Femur (tissue), 1 donor: Measurements from ENCODE around the gene GPHB5.
"Not testable (repeated sequence)": the region's sequence is repeated elsewhere in the genome, so short reads cannot be mapped to it uniquely, and the experiment has no call there.

Experiments used
- DNase-seq: peaks from one replicate; pipeline ENCODE4 v3.0.0-alpha.2; 2017

Gene GPHB5

DNA sequence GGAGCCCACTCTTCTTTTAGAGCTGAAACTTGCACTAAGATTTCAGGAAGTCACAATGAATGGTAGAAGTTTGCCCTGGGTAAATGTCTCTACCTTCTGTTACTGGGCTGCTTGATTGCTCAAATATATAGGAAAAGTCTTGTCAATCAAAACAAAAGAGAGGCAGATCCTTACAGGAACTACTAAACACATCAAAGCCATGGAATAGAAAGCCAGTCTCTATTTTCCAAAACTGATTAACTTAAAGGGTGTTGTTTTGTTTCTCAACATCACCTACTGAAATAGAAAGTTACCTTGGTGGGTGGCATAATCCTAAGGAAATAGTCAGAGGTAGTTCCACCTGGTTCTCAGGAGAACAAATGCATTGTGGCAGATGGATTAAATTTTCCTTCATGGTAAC, at the start of gene GPHB5:
GPHB5 (minus strand) TSS at position 101 of the 400 bp plus-strand sequence. CDS start 1,086 bp downstream, outside the sequence.
- DNase-seq = no peak

GRCh38 chr14:63367742-63368364, 49.1 kb upstream of the GPHB5 start:
- DNase-seq = no peak

- no peak for DNase-seq
Measured at GRCh38 chr14:63362389-63362819, 43.7 kb upstream of the GPHB5 start.

- no peak for DNase-seq
Measured at GRCh38 chr14:63361790-63362189, 43.1 kb upstream of the GPHB5 start.

- DNase-seq = no peak
Measured at GRCh38 chr14:63357841-63358240, 39.1 kb upstream of the GPHB5 start.

- DNase-seq = no peak
Measured at GRCh38 chr14:63345826-63346225, 27.1 kb upstream of the GPHB5 start.

GRCh38 chr14:63344336-63344735, 25.6 kb upstream of the GPHB5 start:
- no peak for DNase-seq

DNA sequence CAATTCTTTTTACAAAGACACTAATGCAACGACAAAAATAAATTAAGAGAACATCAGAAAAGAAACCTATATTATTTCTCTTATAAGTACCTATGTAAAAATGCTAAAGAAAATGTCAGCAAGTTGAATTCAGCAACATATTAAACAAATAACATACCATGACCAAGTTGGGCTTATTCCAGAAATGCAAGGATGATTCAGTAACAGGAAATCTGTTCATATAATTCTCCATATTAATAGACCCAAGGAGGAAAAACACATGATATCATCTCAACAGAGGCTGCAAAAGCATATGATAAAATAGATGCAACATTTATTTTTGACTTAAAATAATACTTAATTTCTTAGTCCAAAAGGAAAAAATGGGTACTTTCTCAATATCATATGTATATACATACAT, 25.1 kb upstream of the GPHB5 start:
- no peak for DNase-seq

DNA sequence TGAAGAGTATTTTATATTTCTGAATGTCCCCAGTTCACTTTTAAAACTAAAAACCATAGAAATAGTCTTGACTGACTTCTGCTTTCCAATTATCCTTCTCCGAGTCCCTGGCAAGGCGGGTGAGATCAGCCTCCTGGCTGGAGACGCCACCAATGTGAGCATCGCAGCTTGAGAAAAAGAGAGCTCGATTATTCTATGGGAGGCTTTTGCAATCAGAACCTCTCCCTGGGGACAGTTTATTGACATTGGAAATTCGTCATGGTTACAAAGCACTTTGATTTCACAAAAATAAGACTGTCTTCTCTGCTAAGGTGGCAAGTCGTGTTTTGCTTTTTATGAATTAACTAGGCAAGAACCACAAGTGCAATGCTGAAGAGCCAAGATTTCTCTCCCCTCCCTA, 23.6 kb upstream of the GPHB5 start:
- DNase-seq = no peak

DNA sequence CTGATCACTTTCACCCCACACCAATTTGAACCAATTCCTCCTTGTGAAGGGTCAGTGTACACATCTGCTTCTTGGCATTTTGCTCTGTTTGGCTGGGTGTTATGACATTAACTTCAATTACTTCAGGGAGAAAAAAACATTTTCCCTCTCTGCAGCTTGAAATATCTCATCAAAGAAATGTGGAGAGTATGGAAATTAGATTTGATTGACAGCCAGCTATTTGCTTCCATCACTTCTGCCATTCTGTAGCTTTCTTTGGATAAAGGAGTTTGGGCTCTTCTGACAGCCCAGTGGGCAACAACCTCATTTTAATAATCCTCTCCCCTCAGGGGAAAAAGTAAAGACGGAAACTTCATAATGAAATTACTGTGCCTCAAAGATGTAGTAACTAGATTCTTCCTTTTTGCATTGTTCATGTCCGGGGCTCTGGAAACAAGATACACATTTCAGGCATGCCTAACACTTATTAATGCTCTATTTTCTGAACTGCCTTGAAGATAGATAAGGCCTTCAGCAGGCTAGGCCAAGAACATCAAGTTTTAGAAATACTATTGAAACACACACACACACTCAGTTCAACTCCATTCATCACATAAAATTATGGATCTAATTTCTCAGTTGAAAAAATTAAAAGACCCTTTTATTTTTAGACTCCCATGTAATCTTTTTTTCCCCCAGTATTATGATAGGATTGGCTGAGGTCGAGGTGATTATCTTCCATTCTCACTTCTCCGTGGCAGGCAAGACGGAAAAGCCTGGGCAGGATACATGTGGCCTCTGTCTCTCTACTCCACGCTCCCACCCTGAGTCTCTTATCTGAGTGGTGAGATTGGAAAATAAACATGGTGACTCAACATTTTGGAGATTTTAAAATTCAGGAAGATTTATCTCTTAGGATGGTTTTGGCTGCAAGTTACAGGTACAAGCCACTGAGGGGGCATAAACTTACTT, 10.3 kb upstream of the GPHB5 start:
- DNase-seq = no peak

GRCh38 chr14:63326840-63327239, 8.1 kb upstream of the GPHB5 start:
- no peak for DNase-seq

- DNase-seq = peak; percentile 42
Measured at GRCh38 chr14:63322897-63323573, 4.3 kb upstream of the GPHB5 start.

GRCh38 chr14:63322472-63322871, 3.7 kb upstream of the GPHB5 start:
- no peak for DNase-seq

DNA sequence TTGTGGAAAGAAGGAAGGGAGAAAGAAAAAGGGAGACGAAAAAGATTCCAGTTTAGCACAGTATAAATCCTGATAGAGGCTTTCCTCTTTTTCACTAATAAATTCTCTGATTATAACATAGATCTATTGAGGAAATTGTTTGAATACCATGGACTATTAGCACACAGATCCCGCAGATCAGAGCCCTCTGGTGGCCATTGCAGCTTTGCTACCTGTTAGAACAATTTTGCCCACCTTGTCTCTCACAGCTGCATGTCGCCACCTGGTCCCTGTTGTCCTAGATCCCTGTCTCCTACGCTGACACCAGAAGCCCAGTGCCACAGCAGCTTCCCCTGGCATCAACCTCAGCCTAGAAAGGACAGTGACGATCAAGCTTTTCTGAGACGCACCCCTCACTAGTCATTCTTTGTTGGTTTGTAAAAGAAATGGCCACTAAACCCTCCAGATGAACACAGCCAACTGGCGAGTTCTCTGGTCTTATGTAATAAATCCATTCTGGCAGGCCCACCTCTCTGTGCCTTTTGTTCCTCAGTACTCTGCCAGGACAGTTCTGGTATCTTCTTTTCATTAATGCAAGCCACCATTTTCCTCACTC, 9.9 kb downstream of the GPHB5 start:
- DNase-seq = no peak

DNA sequence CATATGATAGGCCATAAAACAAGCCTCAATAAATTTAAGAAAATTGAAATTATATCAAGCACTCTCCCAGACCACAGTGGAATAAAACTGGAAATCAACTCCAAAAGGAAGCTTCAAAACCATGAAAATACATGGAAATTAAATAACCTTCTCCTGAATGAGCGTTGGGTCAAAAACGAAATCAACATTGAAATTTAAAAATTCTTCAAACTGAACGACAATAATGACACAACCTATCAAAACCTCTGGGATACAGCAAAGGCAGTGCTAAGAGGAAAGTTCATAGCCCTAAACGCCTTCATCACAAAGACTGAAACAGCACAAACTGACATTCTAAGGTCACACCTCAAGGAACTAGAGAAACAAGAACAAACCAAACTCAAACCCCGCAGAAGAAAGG, 14.3 kb downstream of the GPHB5 start:
- not testable (repeated sequence) for DNase-seq

DNA sequence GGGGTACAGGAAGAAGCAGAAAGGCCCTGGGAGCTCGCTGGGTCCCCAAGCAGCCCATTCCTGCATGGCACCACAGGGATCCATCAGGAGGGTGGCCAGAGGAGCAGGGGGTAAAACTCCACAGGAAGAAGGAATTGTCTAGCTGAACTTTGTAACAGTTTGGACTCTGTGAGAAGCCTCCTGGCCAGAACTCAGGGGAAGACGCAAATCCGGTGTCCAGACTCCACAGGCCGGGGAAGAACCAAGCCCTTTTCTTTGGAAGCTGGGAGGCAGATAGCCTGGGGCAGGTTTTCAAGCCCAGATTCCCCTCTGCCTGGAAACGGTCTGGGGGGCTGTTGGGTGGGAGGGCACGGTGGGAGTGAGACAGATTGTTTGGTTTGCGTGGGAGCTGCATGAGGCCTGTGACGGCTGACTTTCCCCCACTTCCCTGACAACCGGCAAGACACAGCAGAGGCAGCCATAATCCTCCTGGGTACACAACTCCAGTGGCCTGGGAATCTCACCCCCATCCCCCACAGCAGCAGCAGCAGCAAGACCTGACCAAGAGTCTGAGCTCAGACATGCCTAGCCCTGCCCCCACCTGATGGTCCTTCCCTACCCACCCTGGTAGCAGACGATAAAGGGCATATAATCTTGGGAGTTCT, 16.7 kb downstream of the GPHB5 start:
- no peak for DNase-seq

DNA sequence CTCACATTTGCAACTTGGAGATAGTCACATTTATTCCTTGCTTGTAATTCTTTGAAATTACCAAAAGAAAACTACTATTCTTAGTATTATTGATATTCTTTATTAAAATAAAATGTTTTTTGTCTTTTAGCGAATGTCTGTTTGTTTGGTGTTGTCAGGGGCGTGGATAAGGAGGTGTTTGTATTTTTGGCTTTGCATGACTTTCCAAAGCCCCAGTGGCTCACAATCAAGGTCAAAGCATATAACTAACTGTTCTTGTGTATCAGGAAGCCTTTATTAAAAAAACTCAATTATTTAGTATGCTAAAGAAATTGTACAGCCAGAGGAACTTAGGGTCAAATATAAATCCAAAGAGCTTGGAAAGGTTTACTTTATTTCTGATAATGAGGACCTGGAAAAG, 17.9 kb downstream of the GPHB5 start:
- DNase-seq = no peak

DNA sequence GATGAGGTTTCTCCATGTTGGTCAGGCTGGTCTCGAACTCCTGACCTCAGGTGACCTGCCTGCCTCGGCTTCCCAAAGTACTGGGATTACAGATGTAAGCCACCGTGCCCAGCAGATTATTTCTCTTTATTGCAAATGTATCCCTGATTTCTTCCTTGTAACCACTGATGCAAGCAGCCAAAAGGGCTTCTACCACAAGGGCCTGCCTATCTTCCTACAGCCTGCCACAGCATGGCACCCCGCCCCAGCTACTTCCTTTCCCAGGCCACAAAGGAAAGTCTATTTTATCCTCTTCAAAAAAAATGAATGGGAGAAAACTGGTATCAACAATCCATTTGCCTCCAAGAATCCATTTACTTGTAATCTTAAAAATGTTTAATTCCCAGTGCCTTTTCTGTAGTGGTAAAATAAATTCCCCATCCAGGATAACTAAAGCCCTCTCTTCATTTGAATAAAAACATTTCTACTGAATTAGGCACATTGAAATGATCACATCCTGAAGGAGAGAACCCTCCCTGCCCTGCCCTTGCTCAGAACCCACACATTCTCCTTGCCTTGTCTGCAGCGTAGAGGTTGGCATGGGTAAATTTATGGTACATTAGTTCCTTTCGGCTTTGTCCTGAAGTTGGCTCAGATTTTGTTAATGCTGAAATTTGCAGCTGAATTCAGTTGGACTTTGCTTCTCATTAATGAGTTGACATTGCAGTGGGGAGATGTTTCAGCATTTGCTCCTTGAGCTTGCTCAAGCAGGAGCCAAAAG, 19.2 kb downstream of the GPHB5 start:
- DNase-seq = no peak

DNA sequence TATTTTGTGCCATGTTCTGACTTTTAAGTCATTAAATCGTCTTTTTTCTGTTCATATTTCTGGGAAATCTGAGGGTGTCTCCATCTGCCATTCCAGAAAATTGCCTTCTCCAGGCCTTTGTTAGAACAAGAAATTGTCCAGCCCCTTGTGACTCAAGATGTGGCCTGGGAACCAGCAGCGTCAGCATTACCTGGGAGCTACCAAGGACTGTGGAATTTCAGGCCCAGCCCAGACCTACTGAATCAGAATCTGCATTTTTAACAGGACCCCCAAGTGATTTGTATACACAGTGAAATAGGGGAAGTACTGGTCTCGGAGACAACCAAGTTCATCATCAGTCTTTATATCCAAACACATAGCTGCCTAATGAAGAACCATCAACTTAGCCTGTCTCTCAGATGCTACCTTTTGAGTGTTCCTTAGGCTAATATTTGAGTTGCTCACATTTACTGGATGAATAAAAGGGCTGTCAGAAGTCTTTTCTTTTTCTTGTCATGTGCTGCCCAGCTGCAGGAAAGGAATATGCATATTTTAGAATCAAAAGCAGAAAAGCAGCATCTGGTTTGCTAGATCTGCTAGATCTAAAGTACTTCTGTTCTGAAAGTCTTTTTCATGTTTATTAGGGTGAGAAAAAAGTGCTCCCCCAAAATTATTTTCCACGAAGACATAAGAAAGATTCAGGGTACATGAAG, 21.2 kb downstream of the GPHB5 start:
- DNase-seq = no peak

DNA sequence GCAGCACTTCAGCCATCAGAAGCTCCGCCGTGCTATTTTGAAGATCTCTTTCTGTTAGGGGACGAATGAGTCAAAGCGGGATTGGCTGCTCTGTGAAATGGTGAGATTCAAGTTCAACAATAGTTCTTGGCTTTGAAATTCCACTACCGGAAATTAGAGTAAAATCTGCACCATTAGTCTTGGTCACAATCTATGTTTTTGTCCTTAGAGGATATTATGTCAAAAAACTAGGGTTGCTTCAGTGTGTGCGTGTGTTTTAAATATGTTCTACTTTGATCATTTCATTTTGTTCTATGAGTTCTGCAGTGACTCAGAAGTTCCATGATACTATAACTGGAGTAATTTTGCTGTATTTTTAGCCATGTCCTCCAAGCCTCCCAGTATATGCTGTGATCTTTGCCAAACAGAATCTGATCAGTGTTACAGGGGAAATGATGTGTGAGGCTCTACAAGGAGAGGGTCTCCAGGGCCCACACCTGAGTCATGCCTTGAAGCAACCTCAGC, 22.6 kb downstream of the GPHB5 start:
- DNase-seq = no peak

DNA sequence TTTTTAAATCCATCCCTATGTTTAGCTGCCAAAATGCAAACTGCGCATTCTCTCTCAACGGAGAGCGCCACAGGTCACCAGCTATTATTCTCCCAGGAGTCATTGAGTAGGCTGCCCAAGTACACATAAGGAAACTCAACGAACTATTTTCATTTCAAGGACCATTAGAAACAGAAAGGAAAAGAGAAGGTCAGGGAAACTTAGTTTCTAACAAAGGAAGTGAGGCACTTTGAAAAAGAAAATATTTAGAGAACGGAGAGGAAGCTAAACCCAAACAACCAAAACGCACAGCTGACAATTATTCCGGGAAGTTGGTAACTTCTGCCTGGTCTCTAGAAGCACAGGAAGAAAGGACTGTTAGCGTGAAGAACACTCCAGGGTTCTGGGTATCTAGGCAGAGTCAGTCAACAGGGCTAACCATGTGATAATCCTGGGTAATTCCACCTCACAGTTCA, 23.5 kb downstream of the GPHB5 start:
- DNase-seq = no peak
